Endothelial cell of umbilical vein (primary cell): Measurements from ENCODE around the gene BDH1. TPM values are rescaled to one million over a fixed set of nuclear protein-coding genes. Genes with fewer than 3 reads are reported as not detected.

Experiments
- BruUV-seq: library from RNA; stranded (reverse); fragments of 400-500 nt; replicated peaks from 2 replicates; lab custom pipeline; 2021; lab: Mats Ljungman, UMichigan
- CTCF ChIA-PET: fragments of 300-600, 350-600 bp; sonication (Branson Sonifier 250); formaldehyde crosslinking; loops from one replicate; lab custom pipeline; 2021; ENCODE audit warnings: antibody characterized with exemption, inconsistent platforms; lab: Charles Lee
- POLR2A ChIA-PET: fragments of 300-600, 350-600 bp; sonication (Branson Sonifier 250); formaldehyde crosslinking; loops from one replicate; lab custom pipeline; 2021; ENCODE audit warnings: antibody characterized with exemption, inconsistent platforms; lab: Charles Lee
- DNase-seq: peaks from one replicate; pipeline ENCODE4 v3.0.0-alpha.2; 2011; ENCODE audit warnings: low read depth, low spot score
- FAIRE-seq: peaks from 2 replicates; lab custom pipeline; 2011; peaks lifted over from hg19 to GRCh38; lab: Jason Lieb, UNC
- H2AFZ ChIP-seq: 2 replicates; pipeline ENCODE4 v1.6.0; 2012; ENCODE audit warnings: low read depth, low read length, control low read depth, inconsistent platforms
- H3K27ac ChIP-seq: 2 replicates; pipeline ENCODE4 v1.5.1; 2011; ENCODE audit warnings: low read depth, mild to moderate bottlenecking, control low read depth, low read length, moderate library complexity; ENCODE audit not compliant: insufficient read depth
- H3K27me3 ChIP-seq, 2 experiments: 2 replicates each; pipeline versions ENCODE4 v1.6.0 to v1.6.1; 2011; ENCODE audit warnings: low read length in 2 of 2, mixed read lengths in 1 of 2; ENCODE audit not compliant: control insufficient read depth in 2 of 2, insufficient read depth in 2 of 2
- H3K36me3 ChIP-seq, 2 experiments: 2 replicates in 1 of 2; 3 replicates in 1 of 2; pipeline ENCODE4 v1.5.1; 2011; ENCODE audit warnings: low read length in 2 of 2, mild to moderate bottlenecking in 1 of 2, moderate library complexity in 1 of 2; ENCODE audit not compliant: control insufficient read depth in 2 of 2, insufficient read depth in 2 of 2; ENCODE audit errors: extremely low read depth in 1 of 2
- H3K4me1 ChIP-seq: 3 replicates; pipeline ENCODE4 v1.5.1; 2011; ENCODE audit warnings: mild to moderate bottlenecking, low read length; ENCODE audit not compliant: control insufficient read depth, insufficient read depth; ENCODE audit errors: extremely low read depth
- H3K4me2 ChIP-seq: 2 replicates; pipeline ENCODE4 v1.6.1; 2011; ENCODE audit warnings: low read length, control low read depth, mixed read lengths; ENCODE audit not compliant: insufficient read depth
- H3K4me3 ChIP-seq, 3 experiments: fragments of 200-600 bp in 1 of 3; sonication (generic), shearing (Covaris generic) in 1 of 3; replicated peaks in 1 of 3; 2 replicates each; pipeline ENCODE4 v1.5.1; 2011 to 2016; ENCODE audit warnings: control low read depth in 3 of 3, low read length in 3 of 3, mild to moderate bottlenecking in 2 of 3, inconsistent platforms in 1 of 3, low read depth in 1 of 3, moderate library complexity in 1 of 3; ENCODE audit not compliant: insufficient read depth in 1 of 3
- H3K79me2 ChIP-seq: 2 replicates; pipeline ENCODE4 v1.6.0; 2012; ENCODE audit warnings: low read length, inconsistent platforms; ENCODE audit not compliant: control insufficient read depth, insufficient read depth
- H3K9ac ChIP-seq: replicated peaks from 2 replicates; pipeline ENCODE3; 2011; ENCODE audit warnings: low read length, control low read depth; ENCODE audit not compliant: insufficient read depth; ENCODE audit errors: extremely low read depth
- H3K9me1 ChIP-seq: replicated peaks from 3 replicates; pipeline ENCODE4 v1.6.0; 2011; ENCODE audit warnings: mild to moderate bottlenecking, low read length; ENCODE audit not compliant: control insufficient read depth, insufficient read depth; ENCODE audit errors: extremely low read depth
- H3K9me3 ChIP-seq: replicated peaks from 2 replicates; pipeline ENCODE4 v1.5.1; 2012; ENCODE audit warnings: low read length, inconsistent platforms; ENCODE audit not compliant: control insufficient read depth, insufficient read depth
- H4K20me1 ChIP-seq: replicated peaks from 2 replicates; pipeline ENCODE3; 2011; ENCODE audit warnings: mild to moderate bottlenecking, low read length; ENCODE audit not compliant: control insufficient read depth, insufficient read depth; ENCODE audit errors: extremely low read depth
- CTCF ChIP-seq, 2 donors: IDR thresholded peaks; 1 replicate in 1 of 2; 2 replicates in 1 of 2; pipeline ENCODE4 v1.5.1; 2011; ENCODE audit warnings: low read length in 2 of 2, mild to moderate bottlenecking in 2 of 2, moderate library complexity in 2 of 2, control low read depth in 1 of 2, inconsistent platforms in 1 of 2, low read depth in 1 of 2; ENCODE audit not compliant: insufficient read depth in 1 of 2; ENCODE audit errors: extremely low read depth in 1 of 2
- EZH2 ChIP-seq: IDR thresholded peaks from 2 replicates; pipeline ENCODE4 v1.6.1; 2012; ENCODE audit warnings: borderline replicate concordance, low read depth, mild to moderate bottlenecking, moderate library complexity, low read length, inconsistent platforms; ENCODE audit not compliant: severe bottlenecking
- JUN ChIP-seq: IDR thresholded peaks from 2 replicates; pipeline ENCODE4 v1.6.1; 2011; ENCODE audit warnings: borderline replicate concordance, low read depth; ENCODE audit not compliant: insufficient read length, insufficient read depth
- MAX ChIP-seq: IDR thresholded peaks from 2 replicates; pipeline ENCODE4 v1.6.1; 2011; ENCODE audit not compliant: insufficient read depth, insufficient read length
- dilution Hi-C: fragments of 300-500 bp; cut with MboI; formaldehyde crosslinking; loops from one replicate; pipeline ENCODE4 v1.15.0; 2019; ENCODE audit warnings: low sequenced_read_pairs; ENCODE audit not compliant: extremely low pct_ligation_motif_present
- intact Hi-C: fragments of 100-400 bp; cut with micrococcal nuclease; formaldehyde crosslinking; loops from one replicate; pipeline ENCODE4 v1.10.0; 2022
- polyA plus RNA-seq, 4 experiments: library from polyadenylated mRNA; depleted of rRNA in 3 of 4; stranded (reverse) in 3 of 4; unstranded in 1 of 4; fragments of >200 nt; gene quantifications; 2 replicates each; pipeline versions ENCODE4 v1.2.1 to v1.2.3, GENCODE V29; 2011 to 2012; ENCODE audit warnings: missing spikeins in 1 of 4
- total RNA-seq: library from RNA; stranded (reverse); gene quantifications from 2 replicates; pipeline ENCODE4 v1.2.3, GENCODE V29; 2021

Gene BDH1
- total and polyA plus RNA-seq, 2 donors (not counting 3 experiments of a cell fraction or from before 2014, with no cell fraction given) = 6.9 to 12.2 TPM

GRCh38 chr3:197597335-197597734 lies 41.6 kb upstream of the BDH1 start:
- TF ChIP-seq EZH2 = no peak
- TF ChIP-seq CTCF (IDR thresholded peaks at IDR 0.05; ENCODE audit: extremely low read depth in 1 of 2, insufficient read depth in 1 of 2, low read depth in 1 of 2, low read length in 2 of 2) = no peak
- TF ChIP-seq JUN = no peak
- no peak for TF ChIP-seq MAX
- DNase-seq = no peak
- H3K36me3 ChIP-seq = no peaks in the 10 kb centered on the region
- CTCF ChIA-PET = interaction anchor here (0.8 to 5.0 kb wide), 4 partner anchors 9 to 20 kb away, joined by 3 to 70 read pairs (median 8); no protein-coding TSS in a partner anchor
- no peaks in the 10 kb centered on the region for H3K9me3 ChIP-seq
- no peak for FAIRE-seq
- peaks cover 3 to 4% of the 10 kb centered on the region in 2 experiments for H3K27me3 ChIP-seq
- no peaks in the 10 kb centered on the region for H4K20me1 ChIP-seq
- no peak overlapping the region for H2AFZ ChIP-seq
- H3K9ac ChIP-seq = no peak overlapping the region
- intact Hi-C loops (loop anchor here (5.0 kb wide), 1 partner anchor 35 kb away; no protein-coding TSS in a partner anchor), dilution Hi-C loops (no loop called here)
- no peak overlapping the region for H3K4me3 ChIP-seq
- no TSS peak for BruUV-seq
- no peaks in the 10 kb centered on the region for H3K9me1 ChIP-seq
- POLR2A ChIA-PET = no interaction called here
- no peak overlapping the region for H3K4me2 ChIP-seq
- no peaks in the 10 kb centered on the region for H3K4me1 ChIP-seq
- no peak overlapping the region for H3K27ac ChIP-seq
- H3K79me2 ChIP-seq = no peaks in the 10 kb centered on the region
